Measurements from ENCODE around the gene PHF10. TPM values are rescaled to one million over a fixed set of nuclear protein-coding genes. Genes with fewer than 3 reads are reported as not detected.

PHF10 gene
- total RNA-seq, 1 experiment from 2014 or later, result 6.3 TPM

- H2AFZ ChIP-seq (ENCODE audit: low read length), result no peak overlapping the region
- no peak for TF ChIP-seq CTCF (conservative IDR thresholded peaks at IDR 0.05; ENCODE audit: low read depth, low read length)
- no peak for TF ChIP-seq EZH2phosphoT487 (IDR thresholded peaks at IDR 0.05; ENCODE audit: borderline replicate concordance, low read length)
- no peak for TF ChIP-seq EZH2 (IDR thresholded peaks at IDR 0.05; ENCODE audit: low read length, unreplicated experiment)
- no peak for DNase-seq
- no peaks in the 10 kb centered on the region for H3K9me2 ChIP-seq (replicated peaks; ENCODE audit: low read length)
- no peaks in the 10 kb centered on the region for H3K79me2 ChIP-seq (ENCODE audit: low read length)
- no TSS peak for BruUV-seq (replicated peaks)
- H3K4me1 ChIP-seq (ENCODE audit: insufficient read depth, low read length), result peaks cover 2% of the 10 kb centered on the region; the same call in 1 of the 2 replicates
- no peak overlapping the region for H3K4me3 ChIP-seq (ENCODE audit: low read length)
- no peaks in the 10 kb centered on the region for H3F3A ChIP-seq (ENCODE audit: low read length, unreplicated experiment)
- no peak for ATAC-seq
- ChIA-PET POLR2A (ENCODE audit: unreplicated experiment) (no interaction called here), CTCF (no interaction called here)
- H3K4me2 ChIP-seq (ENCODE audit: low read length), result no peak overlapping the region
- no peaks in the 10 kb centered on the region for H3K9me3 ChIP-seq (ENCODE audit: low read length)
- H3K36me3 ChIP-seq (ENCODE audit: low read depth, low read length), result no peaks in the 10 kb centered on the region
- H3K9ac ChIP-seq (ENCODE audit: low read length), result no peak overlapping the region
- H3K27me3 ChIP-seq (ENCODE audit: low read length), result no peaks in the 10 kb centered on the region
- H4K20me1 ChIP-seq (ENCODE audit: low read length), result no peaks in the 10 kb centered on the region
- H3K27ac ChIP-seq (ENCODE audit: low read length), result no peak overlapping the region
- intact Hi-C loops (cut with micrococcal nuclease), result loop anchor here (10.0 kb wide), 1 partner anchor 825 kb away; the partner anchor contains the start of genes PSMB1 and TBP
Observed at GRCh38 chr6:169729961-169730360, 5.7 kb upstream of the PHF10 start.

- H3K4me2 ChIP-seq (ENCODE audit: low read length), result no peak overlapping the region
- ATAC-seq, result no peak
- no peak overlapping the region for H3K9ac ChIP-seq (ENCODE audit: low read length)
- POLR2A ChIA-PET (ENCODE audit: unreplicated experiment), result no interaction called here
- H4K20me1 ChIP-seq (ENCODE audit: low read length), result no peaks in the 10 kb centered on the region
- H3K4me3 ChIP-seq (ENCODE audit: low read length), result no peak overlapping the region
- H3K27me3 ChIP-seq (ENCODE audit: low read length), result no peaks in the 10 kb centered on the region
- intact Hi-C loops (cut with micrococcal nuclease), result loop anchor here (10.0 kb wide), 1 partner anchor 828 kb away; the partner anchor contains the start of genes PSMB1 and TBP
- CTCF ChIA-PET, result no interaction called here
- no peak overlapping the region for H2AFZ ChIP-seq (ENCODE audit: low read length)
- no peaks in the 10 kb centered on the region for H3K9me3 ChIP-seq (ENCODE audit: low read length)
- no peaks in the 10 kb centered on the region for H3F3A ChIP-seq (ENCODE audit: low read length, unreplicated experiment)
- no peaks in the 10 kb centered on the region for H3K36me3 ChIP-seq (ENCODE audit: low read depth, low read length)
- H3K4me1 ChIP-seq (ENCODE audit: insufficient read depth, low read length), result peaks cover 9% of the 10 kb centered on the region
- TF ChIP-seq EZH2 (IDR thresholded peaks at IDR 0.05; ENCODE audit: low read length, unreplicated experiment) (no peak), CTCF (conservative IDR thresholded peaks at IDR 0.05; ENCODE audit: low read depth, low read length) (no peak), EZH2phosphoT487 (IDR thresholded peaks at IDR 0.05; ENCODE audit: borderline replicate concordance, low read length) (no peak)
- H3K79me2 ChIP-seq (ENCODE audit: low read length), result peaks cover 11% of the 10 kb centered on the region
- DNase-seq, result no peak
- H3K9me2 ChIP-seq (replicated peaks; ENCODE audit: low read length), result no peaks in the 10 kb centered on the region
- no peak overlapping the region for H3K27ac ChIP-seq (ENCODE audit: low read length)
- no TSS peak for BruUV-seq (replicated peaks)
Observed at GRCh38 chr6:169726963-169727362, 2.7 kb upstream of the PHF10 start.

GRCh38 chr6:169726049-169726400, 1.7 kb upstream of the PHF10 start:
- Histone ChIP-seq H3K27me3 (ENCODE audit: low read length) (no peaks in the 10 kb centered on the region), H3K4me1 (ENCODE audit: insufficient read depth, low read length) (peaks cover 13% of the 10 kb centered on the region), H3K9me2 (replicated peaks; ENCODE audit: low read length) (no peaks in the 10 kb centered on the region), H3K9ac (ENCODE audit: low read length) (no peak overlapping the region), H3K4me3 (ENCODE audit: low read length) (no peak overlapping the region), H3K27ac (ENCODE audit: low read length) (no peak overlapping the region), H3F3A (ENCODE audit: low read length, unreplicated experiment) (no peaks in the 10 kb centered on the region), H3K79me2 (ENCODE audit: low read length) (peaks cover 20% of the 10 kb centered on the region), H4K20me1 (ENCODE audit: low read length) (peaks cover 3% of the 10 kb centered on the region; the same call in 1 of the 2 replicates), H3K4me2 (ENCODE audit: low read length) (no peak overlapping the region), H3K9me3 (ENCODE audit: low read length) (no peaks in the 10 kb centered on the region), H2AFZ (ENCODE audit: low read length) (no peak overlapping the region), H3K36me3 (ENCODE audit: low read depth, low read length) (no peaks in the 10 kb centered on the region)
- ATAC-seq (no peak), DNase-seq (no peak)
- BruUV-seq (replicated peaks), result no TSS peak
- ChIA-PET POLR2A (ENCODE audit: unreplicated experiment) (no interaction called here), CTCF (no interaction called here)
- TF ChIP-seq EZH2phosphoT487 (IDR thresholded peaks at IDR 0.05; ENCODE audit: borderline replicate concordance, low read length), result no peak
- intact Hi-C loops (cut with micrococcal nuclease), result loop anchor here (10.0 kb wide), 1 partner anchor 829 kb away; the partner anchor contains the start of genes PSMB1 and TBP

Data from PC-3 (cell line).